GM23248 (cell line): Measurements from ENCODE around the gene KIAA0586.

Source experiments
- EZH2 ChIP-seq: fragments of 200-600 bp; sonication (generic); IDR thresholded peaks from 2 replicates; pipeline ENCODE4 v1.6.1; 2018; ENCODE audit warnings: antibody characterized with exemption, mild to moderate bottlenecking; ENCODE audit not compliant: insufficient read depth, poor library complexity, severe bottlenecking
- EZH2phosphoT487 ChIP-seq: fragments of 200-600 bp; sonication (generic); IDR thresholded peaks from 2 replicates; pipeline ENCODE4 v1.6.1; 2018; ENCODE audit warnings: antibody characterized with exemption, moderate library complexity, mild to moderate bottlenecking, low read depth; ENCODE audit not compliant: insufficient read depth

DNA sequence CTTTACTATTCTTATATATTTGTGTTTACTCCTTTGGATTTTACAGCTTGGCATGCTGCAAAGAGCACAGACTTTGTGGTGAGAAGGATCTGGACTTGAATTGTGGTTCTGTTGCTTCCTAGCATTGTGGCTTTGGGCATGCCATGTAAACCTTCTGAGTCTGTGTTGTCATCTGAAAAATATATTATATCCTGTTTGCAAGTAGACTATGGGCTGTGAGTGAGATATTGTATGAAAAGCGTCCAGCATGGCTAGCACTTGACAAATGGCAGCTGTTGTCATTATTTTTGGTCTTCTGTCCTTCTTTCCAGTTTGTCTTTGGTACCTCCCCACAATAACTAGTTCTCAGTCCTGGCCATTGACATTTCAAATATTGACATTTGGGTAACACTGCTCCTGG lies 148.4 kb downstream of the KIAA0586 start:
- TF ChIP-seq EZH2 (no peak), EZH2phosphoT487 (no peak)
